GM18951 (cell line): ENCODE results near the gene VAT1.
A peak's percentile ranks its signal among the peaks of the same experiment; 100 is the strongest.
"Not testable (repeated sequence)": the region's sequence is repeated elsewhere in the genome, so short reads cannot be mapped to it uniquely, and the experiment has no call there.

Source experiments
- POLR2A ChIP-seq: IDR thresholded peaks from 4 replicates; pipeline ENCODE4 v1.6.1; 2011; ENCODE audit warnings: mild to moderate bottlenecking; ENCODE audit not compliant: insufficient read length, insufficient read depth; ENCODE audit errors: extremely low read depth
- in situ Hi-C: fragments of 300-500 bp; cut with MboI; formaldehyde crosslinking; loops from one replicate; pipeline ENCODE4 v1.12.0; 2022; ENCODE audit warnings: low sequenced_read_pairs, mixed read lengths, inconsistent platforms; ENCODE audit not compliant: unreplicated experiment

The VAT1 gene

DNA sequence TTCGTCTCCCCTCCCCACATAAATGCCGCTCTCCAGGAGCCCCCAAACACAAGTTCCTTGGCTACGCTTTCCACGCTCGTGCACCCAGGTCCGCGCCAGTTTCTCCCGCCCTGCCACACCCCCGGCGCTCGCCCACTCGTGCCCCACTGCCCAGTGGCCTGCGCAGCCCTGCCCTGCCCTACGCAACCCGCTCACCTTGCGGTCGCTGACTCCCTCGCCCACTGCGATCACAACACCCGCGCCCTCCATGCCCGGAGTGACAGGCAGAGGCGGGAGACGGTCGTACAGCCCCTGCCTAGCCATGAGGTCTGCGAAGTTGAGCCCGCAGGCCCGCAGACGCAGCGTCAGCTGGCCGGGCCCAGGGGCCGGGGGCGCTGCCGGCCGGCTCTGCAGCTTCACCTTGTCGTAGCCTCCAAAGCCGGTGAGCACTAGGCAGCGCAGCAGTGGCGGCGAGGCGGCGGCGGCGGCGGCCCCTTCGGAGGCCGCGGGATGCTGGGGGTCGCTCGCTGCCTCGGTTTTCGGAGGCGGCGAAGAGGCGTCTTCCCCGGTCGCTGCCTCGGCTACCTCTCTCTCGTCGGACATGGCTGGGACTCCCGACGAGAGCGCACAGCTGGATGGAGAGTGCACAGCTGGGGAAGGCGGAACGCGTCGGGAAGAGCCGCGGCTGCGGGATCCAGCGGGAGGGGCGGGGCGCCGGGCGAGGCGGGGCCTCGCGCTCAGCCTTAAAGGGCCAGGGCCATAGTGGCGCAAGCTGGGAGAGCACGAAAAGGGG lies at the start of gene VAT1:
TSS of gene VAT1 (minus strand) at position 645 of the 772 bp plus-strand sequence. CDS start at position 582, 63 bp downstream.
- in situ Hi-C loops, result no loop called here
- peak; percentile 23 for TF ChIP-seq POLR2A

DNA sequence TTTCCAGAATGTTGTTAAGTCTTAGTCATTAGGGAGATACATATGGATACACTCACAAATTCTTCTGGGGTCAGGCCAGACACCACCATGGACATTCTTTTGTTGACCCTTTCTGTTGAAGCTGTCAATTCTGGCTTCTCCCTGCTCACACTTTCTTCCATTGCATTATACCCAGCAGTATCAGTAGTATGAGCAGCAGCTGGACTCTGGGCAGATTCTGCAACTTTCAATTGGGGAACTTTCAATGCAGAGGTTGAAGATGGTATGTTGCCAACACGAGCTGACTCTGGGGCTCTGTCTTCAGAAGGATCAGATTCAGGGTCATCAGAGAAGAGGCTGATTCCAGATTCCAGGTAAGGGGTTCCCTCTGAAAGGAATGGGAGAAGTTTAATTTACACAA lies 48.7 kb upstream of the VAT1 start:
- in situ Hi-C loops, result no loop called here
- TF ChIP-seq POLR2A, result no peak

DNA sequence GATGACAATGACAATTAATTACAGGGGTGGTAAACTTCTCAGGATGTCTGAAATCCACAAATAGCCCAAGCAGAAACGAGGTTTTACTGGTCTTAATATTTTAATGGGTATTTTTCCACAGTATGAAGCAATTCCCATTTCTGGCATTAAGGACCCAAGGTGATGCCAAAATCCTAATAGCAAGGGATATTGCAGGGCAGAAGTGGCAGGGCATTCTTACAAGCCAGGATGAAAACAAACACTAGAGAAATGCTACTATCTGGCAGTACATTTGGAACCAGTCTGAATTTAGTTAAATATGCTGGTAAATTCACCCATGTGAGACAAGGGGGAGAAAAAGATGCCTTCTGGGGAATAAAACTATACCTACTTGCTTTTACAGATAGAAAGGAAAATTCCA lies 48.1 kb upstream of the VAT1 start:
- no peak for TF ChIP-seq POLR2A
- in situ Hi-C loops, result no loop called here

DNA sequence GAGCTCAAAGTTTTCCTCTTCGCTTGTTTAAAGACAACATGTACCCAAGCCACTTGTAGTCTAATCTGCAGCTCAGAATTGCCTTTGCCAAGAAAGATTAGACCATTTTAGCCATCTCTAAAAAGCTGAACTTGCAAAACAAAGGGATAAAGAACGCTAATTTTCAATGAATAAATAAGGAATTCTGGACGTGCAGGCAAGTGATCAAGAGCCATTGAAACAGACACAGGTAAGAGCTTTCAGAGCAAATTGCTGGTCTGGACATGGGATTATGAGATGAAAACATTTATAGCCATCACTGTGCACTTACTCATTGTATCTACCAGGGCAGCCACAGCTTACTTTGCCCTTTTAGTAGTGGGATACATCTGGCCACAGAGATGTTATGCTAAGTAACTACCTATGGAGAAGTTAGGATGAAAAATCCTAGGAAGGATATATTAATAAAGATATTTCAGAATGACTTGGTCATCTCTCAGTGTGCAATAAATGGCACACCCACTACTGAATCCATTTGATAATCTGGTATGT lies 47.2 kb upstream of the VAT1 start:
- TF ChIP-seq POLR2A, result no peak
- in situ Hi-C loops, result no loop called here

DNA sequence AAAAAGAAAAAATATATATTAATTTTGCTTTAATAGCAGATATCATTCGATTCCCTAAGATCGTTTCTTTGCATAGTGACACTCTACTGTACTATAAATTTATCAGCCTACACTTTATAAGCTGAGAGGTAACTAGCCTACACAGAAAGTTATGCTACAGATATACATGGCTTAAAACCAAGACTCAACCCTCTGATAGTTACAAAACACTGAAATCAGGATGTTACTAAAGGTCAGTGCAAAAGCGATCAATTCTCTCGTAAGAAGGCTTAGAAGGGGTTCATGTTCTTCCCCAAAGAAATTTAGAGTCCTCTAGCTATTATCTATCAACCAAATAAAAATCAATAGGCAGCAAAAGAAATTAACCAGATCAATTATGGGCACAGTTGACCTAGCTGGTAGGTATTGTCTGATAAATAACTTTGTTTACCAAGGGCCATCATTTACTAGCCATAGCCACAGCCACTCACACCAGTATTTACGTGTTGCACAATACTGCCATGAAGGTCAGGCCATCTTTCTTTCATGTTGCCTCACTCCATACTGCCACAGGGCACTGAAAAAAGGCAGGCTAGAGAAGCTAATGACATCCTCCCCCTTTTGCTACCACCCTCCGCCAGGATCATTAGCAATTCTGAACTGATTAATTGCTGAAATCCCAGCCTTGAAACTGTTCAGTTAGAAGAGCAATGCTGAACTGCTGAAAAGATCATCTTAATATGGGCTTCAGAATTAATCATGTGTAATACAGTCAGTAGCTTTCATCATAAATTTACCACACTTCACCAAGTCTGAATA lies 46.6 kb upstream of the VAT1 start:
- in situ Hi-C loops, result no loop called here
- TF ChIP-seq POLR2A, result no peak

DNA sequence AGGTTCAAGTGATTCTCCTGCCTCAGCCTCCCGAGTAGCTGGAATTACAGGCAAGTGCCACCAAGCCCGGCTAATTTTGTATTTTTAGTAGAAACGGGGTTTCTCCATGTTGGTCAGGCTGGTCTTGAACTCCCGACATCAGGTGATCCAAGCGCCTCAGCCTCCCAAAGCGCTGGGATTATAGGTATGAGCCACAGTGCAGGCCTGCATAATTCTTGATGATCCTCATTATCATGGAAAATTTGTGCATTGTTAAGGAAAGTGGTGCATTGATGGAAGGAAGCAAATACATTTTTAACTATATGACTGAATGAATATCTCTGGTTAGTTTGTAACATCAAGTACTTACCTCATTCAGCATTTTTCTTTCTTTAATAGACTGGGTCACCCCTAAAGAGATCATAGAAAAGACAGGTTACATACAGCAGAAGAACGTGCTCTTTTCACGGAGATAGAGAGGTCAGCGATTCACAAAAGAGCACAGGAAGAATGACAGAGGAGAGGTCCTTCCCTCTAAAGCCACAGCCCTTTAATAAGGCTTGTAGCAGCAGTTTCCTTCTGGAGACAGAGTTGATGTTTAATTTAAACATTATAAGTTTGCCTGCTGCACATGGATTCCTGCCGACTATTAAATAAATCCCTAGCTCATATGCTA lies 40.9 kb upstream of the VAT1 start:
- no peak for TF ChIP-seq POLR2A
- in situ Hi-C loops, result no loop called here

DNA sequence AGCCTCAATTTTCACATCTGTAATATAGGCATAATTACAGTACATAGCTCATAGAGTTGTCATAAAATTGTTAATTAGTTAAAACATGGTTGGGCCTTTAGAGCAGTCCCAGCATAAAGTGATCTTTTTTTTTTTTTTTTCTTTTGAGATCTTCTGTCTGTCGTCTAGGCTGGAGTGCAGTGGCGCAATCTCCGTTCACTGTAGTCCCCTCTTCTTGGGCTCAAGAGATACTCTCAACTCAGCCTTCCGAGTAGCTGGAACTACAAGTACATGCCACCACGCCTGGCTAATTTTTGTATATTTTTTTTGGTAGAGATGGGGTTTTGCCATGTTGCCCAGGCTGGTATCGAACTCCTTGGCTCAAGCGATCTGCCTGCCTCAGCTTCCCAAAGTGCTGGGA lies 33.9 kb upstream of the VAT1 start:
- in situ Hi-C loops, result no loop called here
- TF ChIP-seq POLR2A, result no peak

DNA sequence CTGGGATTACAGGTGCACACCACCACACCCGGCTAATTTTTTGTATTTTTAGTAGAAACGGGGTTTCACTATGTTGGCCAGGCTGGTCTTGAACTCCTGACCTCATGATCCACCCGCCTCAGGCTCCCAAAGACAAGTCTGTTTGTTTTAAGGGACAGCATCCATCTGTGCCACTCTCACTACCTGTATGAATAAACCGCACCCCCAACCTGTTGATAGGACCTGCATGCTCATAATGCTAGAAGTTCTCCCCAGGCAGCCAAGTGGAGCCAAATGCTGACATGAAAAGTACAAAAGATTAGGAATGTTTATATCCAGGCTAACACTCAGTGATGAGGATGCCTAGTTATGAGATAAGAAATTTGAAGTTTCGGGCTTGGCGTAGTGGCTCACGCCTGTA lies 30.8 kb upstream of the VAT1 start:
- in situ Hi-C loops, result not testable (repeated sequence)

DNA sequence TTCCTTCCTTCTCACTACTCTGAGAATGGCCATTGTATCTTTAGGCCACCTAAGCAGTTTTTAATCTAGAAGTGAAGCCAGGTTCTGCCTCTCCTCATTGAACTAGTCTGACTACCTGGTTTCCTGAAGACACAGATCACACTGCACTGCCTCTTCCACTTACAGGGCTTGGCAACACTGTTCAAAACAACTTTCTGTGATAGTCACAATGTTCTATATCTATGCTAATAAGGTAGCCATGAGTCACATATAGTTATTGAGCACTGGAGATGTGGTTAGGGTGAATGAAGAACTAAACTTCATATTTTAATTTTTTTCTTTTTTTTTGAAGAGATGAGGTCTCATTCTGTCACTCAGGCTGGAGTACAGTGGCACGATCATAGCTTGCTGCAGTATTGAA lies 29.8 kb upstream of the VAT1 start:
- TF ChIP-seq POLR2A, result no peak
- in situ Hi-C loops, result no loop called here

DNA sequence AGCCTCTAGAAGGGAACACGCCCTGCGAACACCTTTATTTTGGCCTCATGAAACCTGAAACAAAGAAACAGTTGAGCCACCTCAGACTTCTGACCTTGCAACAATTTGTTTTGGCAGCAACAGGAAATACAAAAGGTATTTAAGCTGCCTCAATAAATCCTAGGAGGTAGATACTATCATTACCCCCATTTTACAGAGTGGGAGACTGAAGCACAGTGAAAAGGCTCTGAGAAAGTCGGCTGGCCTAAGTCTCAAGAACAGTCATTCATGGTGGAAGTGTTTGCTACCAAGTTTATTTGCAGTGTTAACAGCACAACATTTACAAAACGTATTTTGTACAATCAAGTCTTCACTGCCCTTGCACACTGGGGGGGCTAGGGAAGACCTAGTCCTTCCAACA lies 21.8 kb upstream of the VAT1 start:
- in situ Hi-C loops, result loop anchor here (25.0 kb wide), 1 partner anchor 268 kb away; no protein-coding TSS in a partner anchor
- TF ChIP-seq POLR2A, result no peak

DNA sequence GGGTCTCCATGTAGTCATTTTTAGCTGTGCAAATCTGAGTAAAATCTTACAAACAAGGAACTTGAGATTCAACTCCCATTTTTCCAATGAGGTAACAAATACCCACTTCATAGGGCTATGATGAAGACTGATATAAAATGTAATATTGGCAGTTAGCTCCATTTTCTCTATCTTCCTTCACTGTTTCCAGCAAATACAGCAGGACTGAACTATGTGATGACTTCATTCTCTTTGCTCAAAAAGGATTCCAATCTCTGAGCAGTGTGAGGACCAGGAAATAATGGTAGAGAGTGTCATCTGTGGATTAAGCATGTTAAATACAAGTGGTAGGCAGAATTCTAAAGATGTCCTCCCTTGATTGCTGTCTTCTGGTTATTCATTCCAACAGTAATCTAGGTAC lies 21.1 kb upstream of the VAT1 start:
- no peak for TF ChIP-seq POLR2A
- in situ Hi-C loops, result loop anchor here (25.0 kb wide), 1 partner anchor 269 kb away; no protein-coding TSS in a partner anchor

DNA sequence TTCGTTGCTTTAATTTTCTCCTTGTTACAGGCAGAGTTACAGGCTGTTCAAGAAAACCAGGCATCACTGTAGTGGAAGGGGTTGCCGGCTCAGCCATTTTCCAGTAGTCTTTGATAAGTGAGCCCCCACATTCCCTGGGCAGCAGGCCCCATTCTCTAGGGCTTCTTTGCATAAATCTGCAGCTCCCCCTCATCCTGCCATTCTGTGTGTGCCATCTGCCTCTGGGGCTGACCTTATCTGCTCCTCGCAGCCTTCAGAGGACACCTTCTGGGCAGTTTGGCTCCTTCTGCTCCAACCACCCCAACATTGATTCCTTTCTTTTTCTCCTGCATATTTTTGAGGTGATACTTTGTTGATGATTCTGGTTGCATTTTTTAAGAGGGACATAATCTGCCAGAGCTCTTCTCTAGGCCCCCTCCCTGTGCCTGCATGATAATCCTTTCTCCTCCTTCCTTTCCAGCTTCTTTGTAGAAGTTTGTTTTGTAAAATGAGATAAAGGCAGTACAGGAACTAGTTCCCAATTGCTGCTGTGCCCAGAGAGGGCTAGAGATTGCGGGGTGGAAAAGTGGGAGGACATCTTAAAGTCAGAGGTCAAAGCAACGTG lies 19.9 kb upstream of the VAT1 start:
- no peak for TF ChIP-seq POLR2A
- in situ Hi-C loops, result loop anchor here (25.0 kb wide), 1 partner anchor 270 kb away; no protein-coding TSS in a partner anchor

DNA sequence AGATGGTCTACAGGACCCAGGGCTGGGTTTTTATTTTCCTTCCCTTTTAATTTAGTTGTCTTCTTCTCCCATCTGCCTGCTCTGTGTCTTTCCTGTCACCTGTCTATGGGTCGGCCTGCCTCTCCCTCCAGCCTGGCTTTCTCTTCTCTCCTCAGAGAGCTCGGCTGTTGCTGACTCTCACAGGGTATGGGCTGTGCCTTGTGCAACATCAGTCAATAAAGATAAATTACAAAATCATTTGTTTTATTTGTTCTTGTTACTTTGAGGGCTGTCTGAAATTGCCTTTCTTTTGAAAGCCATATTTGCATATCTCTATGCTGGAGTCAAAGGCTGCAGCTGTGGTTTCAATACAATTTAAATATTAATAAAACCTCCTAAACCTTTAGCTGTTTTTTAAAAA lies 18.5 kb upstream of the VAT1 start:
- in situ Hi-C loops, result loop anchor here (25.0 kb wide), 1 partner anchor 272 kb away; no protein-coding TSS in a partner anchor
- TF ChIP-seq POLR2A, result no peak
